HCT116 (cell line): ENCODE results near the gene GTF2H2C. TPM values are rescaled to one million over a fixed set of nuclear protein-coding genes. Genes with fewer than 3 reads are reported as not detected.
"Not testable (repeated sequence)": the region's sequence is repeated elsewhere in the genome, so short reads cannot be mapped to it uniquely, and the experiment has no call there.

Experiments
- ATAC-seq: fragments of 200-7000 bp; cut with Tn5 transposase; 2 replicates; pipeline ENCODE4 v1.9.1; 2020; ENCODE audit warnings: mild to moderate bottlenecking, moderate library complexity
- BruUV-seq: library from RNA; stranded (reverse); fragments of 400-500 nt; replicated peaks from 2 replicates; lab custom pipeline; 2021; lab: Mats Ljungman, UMichigan
- CTCF ChIA-PET: fragments of 300-600 bp; sonication (Branson Sonifier 250); formaldehyde crosslinking; loops from one replicate; lab custom pipeline; 2021; ENCODE audit warnings: antibody characterized with exemption; lab: Charles Lee
- POLR2A ChIA-PET: fragments of 300-600, 350-600 bp; sonication (Branson Sonifier 250); formaldehyde crosslinking; loops from one replicate; lab custom pipeline; 2021; ENCODE audit warnings: antibody characterized with exemption; lab: Charles Lee
- RAD21 ChIA-PET, 2 experiments: fragments of 300-600 bp; sonication (Branson Sonifier 250); formaldehyde crosslinking; loops; one replicate each; lab custom pipeline; 2023; ENCODE audit warnings: low total read pairs in 2 of 2; ENCODE audit not compliant: uncharacterized antibody in 2 of 2, unreplicated experiment in 2 of 2, low non-redundant PET in 1 of 2; lab: Charles Lee
- DNase-seq: peaks from one replicate; pipeline ENCODE4 v3.0.0-alpha.2; 2010; ENCODE audit warnings: low read depth, low spot score
- H2AFZ ChIP-seq: fragments of 200-600 bp; shearing (Covaris generic), sonication (generic); 2 replicates; pipeline ENCODE4 v1.6.1; 2017; ENCODE audit warnings: low read depth, mixed run types, mixed read lengths, antibody characterized with exemption, low read length; ENCODE audit not compliant: poor library complexity, severe bottlenecking
- H3K27ac ChIP-seq: 2 replicates; pipeline ENCODE4 v1.5.1; 2012; ENCODE audit warnings: low read depth, low read length
- H3K27me3 ChIP-seq: fragments of 200-600 bp; sonication (generic); 2 replicates; pipeline ENCODE4 v1.6.1; 2016; ENCODE audit warnings: mixed run types, low read length, mixed read lengths; ENCODE audit not compliant: insufficient read depth
- H3K36me3 ChIP-seq, 2 experiments: fragments of 200-500 bp in 1 of 2; fragments of 200-600 bp in 1 of 2; sonication (Bioruptor generic) in 1 of 2; sonication (generic) in 1 of 2; 2 replicates each; pipeline versions ENCODE4 v1.5.1 to v1.6.1; 2014 to 2016; ENCODE audit warnings: low read length in 2 of 2, inconsistent platforms in 1 of 2, mixed read lengths in 1 of 2, mixed run types in 1 of 2; ENCODE audit not compliant: insufficient read depth in 2 of 2, control insufficient read depth in 1 of 2
- H3K4me1 ChIP-seq, 2 experiments: fragments of 200-600 bp in 1 of 2; sonication (generic) in 1 of 2; 2 replicates each; pipeline versions ENCODE4 v1.5.1 to v1.6.1; 2012 to 2017; ENCODE audit warnings: low read length in 2 of 2, inconsistent platforms in 1 of 2, mild to moderate bottlenecking in 1 of 2, mixed read lengths in 1 of 2, mixed run types in 1 of 2, moderate library complexity in 1 of 2; ENCODE audit not compliant: insufficient read depth in 2 of 2, control insufficient read depth in 1 of 2
- H3K4me2 ChIP-seq: fragments of 200-600 bp; sonication (generic); 2 replicates; pipeline ENCODE4 v1.6.1; 2017; ENCODE audit warnings: mixed run types, low read length, mixed read lengths
- H3K4me3 ChIP-seq, 2 experiments: fragments of 200-600 bp in 1 of 2; sonication (generic) in 1 of 2; replicated peaks in 1 of 2; 2 replicates each; pipeline ENCODE4 v1.5.1; 2011 to 2016; ENCODE audit warnings: low read length in 2 of 2, control low read depth in 1 of 2, low read depth in 1 of 2, mild to moderate bottlenecking in 1 of 2, mixed read lengths in 1 of 2, mixed run types in 1 of 2
- H3K79me2 ChIP-seq: fragments of 200-600 bp; sonication (generic); 2 replicates; pipeline ENCODE4 v1.6.1; 2017; ENCODE audit warnings: mild to moderate bottlenecking, mixed run types, low read length, moderate library complexity, mixed read lengths; ENCODE audit not compliant: insufficient read depth
- H3K9ac ChIP-seq: fragments of 200-600 bp; sonication (generic); 2 replicates; pipeline ENCODE4 v1.6.1; 2016; ENCODE audit warnings: low read length, mixed read lengths
- H3K9me2 ChIP-seq: fragments of 200-600 bp; sonication (generic), shearing (Covaris generic); 2 replicates; pipeline ENCODE4 v1.6.1; 2017; ENCODE audit warnings: mixed run types, mild to moderate bottlenecking, moderate library complexity; ENCODE audit not compliant: insufficient read depth
- H3K9me3 ChIP-seq, 2 experiments: fragments of 200-500 bp in 1 of 2; fragments of 200-600 bp in 1 of 2; sonication (Bioruptor generic) in 1 of 2; sonication (generic) in 1 of 2; 2 replicates each; pipeline ENCODE4 v1.6.1; 2014 to 2017; ENCODE audit warnings: low read length in 2 of 2, mixed read lengths in 2 of 2, inconsistent platforms in 1 of 2, low read depth in 1 of 2, mild to moderate bottlenecking in 1 of 2, mixed run types in 1 of 2, moderate library complexity in 1 of 2; ENCODE audit not compliant: control insufficient read depth in 1 of 2, insufficient read depth in 1 of 2
- H4K20me1 ChIP-seq: fragments of 200-600 bp; sonication (generic), shearing (Covaris generic); 2 replicates; pipeline ENCODE4 v1.6.1; 2017; ENCODE audit warnings: mixed run types, mild to moderate bottlenecking, moderate library complexity; ENCODE audit not compliant: insufficient read depth
- intact Hi-C: fragments of 100-400 bp; cut with micrococcal nuclease; formaldehyde crosslinking; loops from 2 replicates; pipeline ENCODE4 v1.10.0; 2022
- total RNA-seq: library from RNA; stranded (reverse); gene quantifications from one replicate; pipeline ENCODE4 v1.2.1, GENCODE V29; 2021; ENCODE audit not compliant: unreplicated experiment

The GTF2H2C gene
- total RNA-seq, 1 experiment from 2014 or later: 65.2 TPM

- H4K20me1 ChIP-seq, H3K9ac ChIP-seq, H3K9me2 ChIP-seq, POLR2A ChIA-PET, H3K4me3 ChIP-seq, BruUV-seq, RAD21 ChIA-PET, H3K79me2 ChIP-seq, CTCF ChIA-PET, H3K4me2 ChIP-seq, ATAC-seq, H3K9me3 ChIP-seq, H3K36me3 ChIP-seq, DNase-seq, intact Hi-C loops, H3K27ac ChIP-seq, H3K27me3 ChIP-seq, H3K4me1 ChIP-seq, H2AFZ ChIP-seq: not testable (repeated sequence)
These were observed 36.3 kb downstream of the GTF2H2C start for GRCh38 chr5:69596114-69596840.

- H3K36me3 ChIP-seq, H3K27ac ChIP-seq, BruUV-seq, CTCF ChIA-PET, H3K4me3 ChIP-seq, H3K4me2 ChIP-seq, H3K9me2 ChIP-seq, intact Hi-C loops, H3K79me2 ChIP-seq, H3K27me3 ChIP-seq, H3K9me3 ChIP-seq, POLR2A ChIA-PET, H3K9ac ChIP-seq, ATAC-seq, H2AFZ ChIP-seq, H3K4me1 ChIP-seq, RAD21 ChIA-PET, DNase-seq, H4K20me1 ChIP-seq: not testable (repeated sequence)
These were observed 42.0 kb downstream of the GTF2H2C start for GRCh38 chr5:69601947-69602346.

DNA sequence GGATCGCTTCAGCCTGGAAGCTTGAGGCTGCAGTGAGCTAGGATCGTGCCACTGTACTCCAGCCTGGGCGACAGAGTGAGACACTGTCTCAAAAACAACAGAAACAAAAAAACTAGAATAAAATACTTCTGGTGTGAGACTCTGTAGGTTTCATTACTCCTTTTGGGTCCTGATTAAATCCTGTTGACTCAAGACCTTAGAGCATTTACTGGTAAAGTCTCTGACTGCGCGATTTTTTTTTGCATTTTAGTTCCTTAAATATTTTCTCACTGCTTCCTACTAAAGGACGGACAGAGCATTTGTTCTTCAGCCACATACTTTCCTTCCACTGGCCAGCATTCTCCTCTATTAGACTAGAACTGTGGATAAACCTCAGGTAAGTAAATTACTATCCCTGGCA is 46.8 kb downstream of the GTF2H2C start:
- POLR2A ChIA-PET, H2AFZ ChIP-seq, H3K27me3 ChIP-seq, DNase-seq, H3K36me3 ChIP-seq, H3K79me2 ChIP-seq, H3K4me2 ChIP-seq, CTCF ChIA-PET, H3K9me2 ChIP-seq, H3K4me1 ChIP-seq, ATAC-seq, BruUV-seq, H3K9me3 ChIP-seq, H3K9ac ChIP-seq, RAD21 ChIA-PET, intact Hi-C loops, H3K27ac ChIP-seq, H4K20me1 ChIP-seq, H3K4me3 ChIP-seq: not testable (repeated sequence)

GRCh38 chr5:69607750-69608149 is 47.8 kb downstream of the GTF2H2C start:
- RAD21 ChIA-PET, H3K27ac ChIP-seq, ATAC-seq, H3K36me3 ChIP-seq, H3K9ac ChIP-seq, H3K4me1 ChIP-seq, H3K9me2 ChIP-seq, POLR2A ChIA-PET, BruUV-seq, H3K4me3 ChIP-seq, intact Hi-C loops, H4K20me1 ChIP-seq, H2AFZ ChIP-seq, H3K79me2 ChIP-seq, DNase-seq, CTCF ChIA-PET, H3K4me2 ChIP-seq, H3K27me3 ChIP-seq, H3K9me3 ChIP-seq: not testable (repeated sequence)
